Tracheal epithelial cell (primary cell): ENCODE results near the gene TACO1. TPM values are rescaled to one million over a fixed set of nuclear protein-coding genes. Genes with fewer than 3 reads are reported as not detected.

Experiments
- total RNA-seq: library from RNA; depleted of rRNA; stranded (reverse); fragments of >200 nt; gene quantifications from 2 replicates; pipeline ENCODE4 v1.2.1, GENCODE V29; 2014

TACO1 gene
- total RNA-seq = 17.1 and 21.0 TPM in 2 replicates

GRCh38 chr17:63600569-63601438, at the start of gene TACO1:
Gene TACO1, plus strand, starts transcription at chr17:63600895. Its CDS starts 189 bp downstream, at chr17:63601084.

GRCh38 chr17:63621684-63622573, 21.2 kb downstream of the TACO1 start, which contains the start of gene MAP3K3:
Gene MAP3K3, plus strand, starts transcription at chr17:63622417. Its CDS starts 343 bp downstream, at chr17:63622760.

Other genes with a start within 250 kb of the TACO1 start
- gene CYB561, start 154.6 kb upstream of the TACO1 start, total RNA-seq = 26.7 and 37.9 TPM in 2 replicates
- 0.72 and 0.85 TPM in 2 replicates for gene ACE, start 123.8 kb upstream of the TACO1 start, total RNA-seq
- gene KCNH6, start 77.5 kb upstream of the TACO1 start, total RNA-seq = not detected in 2 replicates
- 12.0 and 16.6 TPM in 2 replicates for gene DCAF7, start 50.4 kb upstream of the TACO1 start, total RNA-seq
- gene MAP3K3, start 21.5 kb downstream of the TACO1 start, total RNA-seq = 9.4 and 10.8 TPM in 2 replicates
- gene LIMD2, start 99.2 kb downstream of the TACO1 start, total RNA-seq = 4.5 and 10.4 TPM in 2 replicates
- 5.8 and 7.5 TPM in 2 replicates for gene STRADA, start 140.9 kb downstream of the TACO1 start, total RNA-seq
- 78.2 and 78.3 TPM in 2 replicates for gene CCDC47, start 172.7 kb downstream of the TACO1 start, total RNA-seq
- gene DDX42, start 173.3 kb downstream of the TACO1 start, total RNA-seq = 41.3 and 44.3 TPM in 2 replicates
- 14.3 and 27.7 TPM in 2 replicates for gene PSMC5, start 226.5 kb downstream of the TACO1 start, total RNA-seq
- gene FTSJ3, start 226.8 kb downstream of the TACO1 start, total RNA-seq = 55.2 and 66.3 TPM in 2 replicates
- gene SMARCD2, start 241.8 kb downstream of the TACO1 start, total RNA-seq = 121 and 165 TPM in 2 replicates